DMS153 treated with DMSO at 0.1 percent for 48 hours (cell line): ENCODE results near the gene RALGAPA2.

Experiments
- DNase-seq: peaks from one replicate; lab custom pipeline; 2025; ENCODE audit not compliant: unreplicated experiment; lab: John Stamatoyannopoulos, UW

Gene RALGAPA2

GRCh38 chr20:20499439-20499838 is 213.0 kb downstream of the RALGAPA2 start:
- no peak for DNase-seq

- DNase-seq = no peak
Observed at GRCh38 chr20:20498076-20498861, 214.2 kb downstream of the RALGAPA2 start.

DNA sequence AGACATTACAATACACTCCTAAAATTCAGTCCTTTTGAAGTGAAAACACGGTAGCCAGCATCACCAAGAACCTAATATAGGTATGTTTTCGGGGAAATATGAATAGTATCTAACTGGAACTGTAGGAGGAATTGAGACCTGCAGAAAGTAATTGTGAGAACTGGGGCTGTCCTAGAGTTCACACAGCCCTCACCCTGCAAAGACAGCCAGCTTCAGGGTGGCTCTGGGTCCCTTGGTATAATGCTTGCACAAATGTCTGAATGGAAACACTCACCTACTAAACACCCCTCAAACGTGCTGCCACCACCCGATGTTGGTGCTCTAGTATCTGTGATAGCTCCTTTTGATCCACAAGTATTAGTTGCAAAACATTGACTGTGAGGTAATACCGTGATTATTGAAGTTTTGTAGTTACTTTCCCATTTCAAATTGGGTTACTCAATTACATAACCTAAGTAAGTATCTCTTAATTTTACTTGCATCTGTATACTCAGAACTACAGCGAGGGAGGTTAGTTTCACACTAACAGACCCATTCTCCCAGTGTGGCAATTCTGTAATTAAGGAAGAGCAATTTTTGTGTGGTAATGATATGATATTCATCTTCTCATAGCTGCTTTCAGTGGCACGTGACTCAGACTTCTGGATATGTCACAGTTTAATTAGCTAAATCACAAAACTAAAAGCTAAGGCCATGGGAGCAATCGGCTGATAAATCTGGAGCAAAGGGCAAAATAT is 215.0 kb downstream of the RALGAPA2 start:
- DNase-seq = no peak

DNA sequence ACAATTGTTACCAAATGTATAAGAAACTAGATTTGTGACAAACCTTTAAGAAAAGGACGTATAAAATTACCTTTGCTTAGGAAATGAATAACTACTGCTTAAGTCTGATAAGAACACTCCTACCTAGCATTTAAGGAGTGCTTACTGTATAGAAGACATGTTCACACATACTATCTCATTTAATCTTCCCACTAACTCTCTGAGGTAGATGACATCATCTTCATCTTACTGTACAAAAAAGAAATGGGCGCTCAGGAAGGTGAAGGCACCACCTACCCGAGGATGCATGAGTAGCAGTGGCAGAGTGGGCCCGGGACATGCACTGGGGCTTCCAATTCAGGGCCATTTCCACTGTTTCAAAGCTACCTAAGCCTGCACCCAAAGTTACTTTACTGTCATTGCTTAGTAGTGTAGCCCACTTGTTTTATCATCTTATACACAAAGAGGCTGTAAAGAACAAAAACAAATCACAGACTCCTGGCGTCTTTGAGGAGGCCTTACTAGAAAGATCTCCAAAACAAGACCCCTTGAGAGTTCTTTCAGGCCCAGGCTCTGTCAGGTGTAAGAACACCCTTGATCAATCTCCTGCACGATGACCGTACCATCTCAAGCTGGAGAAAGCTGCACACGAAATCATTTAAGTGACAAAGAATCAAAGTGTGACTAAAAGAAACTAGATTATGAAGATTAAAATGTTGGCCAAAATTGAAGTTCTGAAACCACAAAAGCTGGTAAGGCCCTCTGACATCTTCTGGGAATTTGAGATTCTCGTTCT is 216.5 kb downstream of the RALGAPA2 start:
- no peak for DNase-seq

- no peak for DNase-seq
Observed at GRCh38 chr20:20493701-20494100, 218.7 kb downstream of the RALGAPA2 start.

- peak; percentile 89 for DNase-seq
Observed at GRCh38 chr20:20492521-20493332, 219.7 kb downstream of the RALGAPA2 start.

DNA sequence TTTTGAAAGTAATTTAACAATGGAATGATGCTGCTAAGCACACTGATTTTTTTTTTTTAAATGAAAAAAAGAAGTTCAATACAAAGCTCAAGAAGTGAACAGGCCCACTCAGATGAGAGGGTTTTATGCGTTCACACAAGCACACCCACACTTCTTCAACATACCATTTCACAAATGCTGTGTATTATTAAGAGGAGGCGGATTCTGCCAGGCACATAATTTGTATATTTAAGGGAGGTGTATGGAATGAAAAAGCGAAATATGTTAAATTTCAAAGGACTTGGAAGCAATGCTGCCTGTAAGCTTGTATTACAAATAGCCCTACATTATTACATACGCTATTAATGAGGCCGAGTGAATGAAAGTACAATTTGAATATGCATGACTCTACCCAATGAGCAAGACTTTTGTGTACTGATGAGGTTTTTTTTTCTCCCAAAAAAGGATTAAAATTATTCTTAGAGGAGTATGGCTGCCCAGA is 220.6 kb downstream of the RALGAPA2 start:
- no peak for DNase-seq

GRCh38 chr20:20491110-20491783 is 221.2 kb downstream of the RALGAPA2 start:
- DNase-seq = no peak

- no peak for DNase-seq
Observed at GRCh38 chr20:20490673-20491072, 221.8 kb downstream of the RALGAPA2 start.

GRCh38 chr20:20489648-20490341 is 222.6 kb downstream of the RALGAPA2 start:
- no peak for DNase-seq

DNA sequence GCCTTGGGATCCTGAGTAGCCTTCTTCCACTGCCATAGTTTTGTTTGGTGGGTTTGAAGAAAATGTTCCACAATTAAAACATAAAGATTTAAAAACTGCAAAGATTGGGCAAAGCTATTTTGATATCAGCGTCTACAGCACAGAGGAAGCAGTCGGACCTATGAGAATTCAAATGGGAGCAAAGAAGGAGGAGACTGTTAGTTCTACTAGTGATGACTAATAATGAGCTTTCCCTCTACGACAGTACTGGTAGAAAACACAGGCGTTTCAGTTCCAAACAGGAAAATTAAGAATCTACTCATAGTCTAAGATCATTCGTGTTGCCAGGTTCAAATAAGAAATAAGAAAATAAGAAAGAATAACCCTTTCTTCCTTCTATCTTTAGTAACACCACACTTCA is 223.4 kb downstream of the RALGAPA2 start:
- no peak for DNase-seq

GRCh38 chr20:20488388-20488787 is 224.1 kb downstream of the RALGAPA2 start:
- DNase-seq = no peak

DNA sequence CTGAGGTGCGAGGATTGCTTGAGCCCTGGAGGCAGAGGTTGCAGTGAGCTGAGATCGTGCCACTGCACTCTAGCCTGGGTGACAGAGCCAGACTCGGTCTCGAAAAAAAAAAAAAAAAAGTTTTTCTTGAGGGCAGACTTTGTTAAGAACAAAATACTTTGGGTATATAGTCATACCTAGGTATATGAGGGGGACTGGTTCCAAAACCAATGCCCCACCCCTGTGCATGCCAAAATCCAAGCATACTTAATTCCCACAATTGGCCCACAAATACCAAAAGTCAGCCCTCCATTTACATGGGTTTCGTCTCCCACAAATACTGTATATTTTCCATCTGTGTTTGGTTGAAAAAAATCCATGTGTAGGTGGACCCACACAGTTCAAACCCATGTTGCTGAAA is 224.6 kb downstream of the RALGAPA2 start:
- no peak for DNase-seq

- DNase-seq = no peak
Observed at GRCh38 chr20:20483328-20483727, 229.1 kb downstream of the RALGAPA2 start.

GRCh38 chr20:20482453-20482852 is 230.0 kb downstream of the RALGAPA2 start:
- DNase-seq = no peak

DNA sequence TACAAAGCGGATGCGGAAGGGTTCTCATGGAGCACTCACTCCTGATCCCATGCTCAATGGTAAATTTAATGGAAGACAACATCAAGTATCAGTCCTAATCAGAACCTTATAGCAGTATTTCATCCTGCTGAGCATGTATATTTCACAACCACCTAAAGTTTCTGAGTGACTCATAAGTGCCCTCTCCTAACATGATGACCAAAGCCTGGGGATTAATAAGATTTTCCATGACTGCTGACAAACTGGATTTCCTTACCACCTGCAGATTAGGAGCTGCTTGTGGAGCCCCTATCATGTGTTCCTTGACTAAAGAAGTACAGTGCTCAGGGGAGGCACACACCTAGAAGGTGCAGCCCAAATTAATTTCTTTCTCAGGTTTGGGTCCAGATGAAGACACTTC is 231.8 kb downstream of the RALGAPA2 start:
- no peak for DNase-seq

GRCh38 chr20:20480126-20480525 is 232.3 kb downstream of the RALGAPA2 start:
- no peak for DNase-seq

- DNase-seq = no peak
Observed at GRCh38 chr20:20477444-20478041, 234.9 kb downstream of the RALGAPA2 start.

GRCh38 chr20:20476504-20476903 is 235.9 kb downstream of the RALGAPA2 start:
- no peak for DNase-seq
